PC-3 (cell line): ENCODE data around the gene C6orf62. TPM values are rescaled to one million over a fixed set of nuclear protein-coding genes. Genes with fewer than 3 reads are reported as not detected.
"Not testable (repeated sequence)": the region's sequence is repeated elsewhere in the genome, so short reads cannot be mapped to it uniquely, and the experiment has no call there.

Experiments
- ATAC-seq: fragments of 200-7000 bp; cut with Tn5 transposase; 2 replicates; pipeline ENCODE4 v1.9.1; 2020; ENCODE audit warnings: mild to moderate bottlenecking, moderate library complexity
- BruUV-seq: library from RNA; stranded (reverse); fragments of 400-500 nt; replicated peaks from 2 replicates; lab custom pipeline; 2021; lab: Mats Ljungman, UMichigan
- CTCF ChIA-PET: fragments of 300-600 bp; sonication (Branson Sonifier 250); formaldehyde crosslinking; loops from one replicate; lab custom pipeline; 2022; ENCODE audit warnings: antibody characterized with exemption; lab: Charles Lee
- POLR2A ChIA-PET: fragments of 300-600 bp; sonication (Branson Sonifier 250); formaldehyde crosslinking; loops from one replicate; lab custom pipeline; 2022; ENCODE audit warnings: antibody characterized with exemption; ENCODE audit not compliant: unreplicated experiment; lab: Charles Lee
- DNase-seq: peaks from one replicate; pipeline ENCODE4 v3.0.0-alpha.2; 2015
- H2AFZ ChIP-seq: fragments of 300-600 bp; sonication (generic); 2 replicates; pipeline ENCODE4 v1.6.0; 2016; ENCODE audit warnings: antibody characterized with exemption, low read length
- H3F3A ChIP-seq: fragments of 300-600 bp; sonication (generic); one replicate; pipeline ENCODE4 v1.6.0; 2017; ENCODE audit warnings: antibody characterized with exemption, low read length, control low read depth, mild to moderate bottlenecking; ENCODE audit not compliant: unreplicated experiment
- H3K27ac ChIP-seq: fragments of 300-600 bp; sonication (generic); 2 replicates; pipeline ENCODE4 v1.5.1; 2016; ENCODE audit warnings: mild to moderate bottlenecking, low read length
- H3K27me3 ChIP-seq: fragments of 300-600 bp; sonication (generic); 2 replicates; pipeline ENCODE4 v1.6.1; 2016; ENCODE audit warnings: low read length, mixed read lengths
- H3K36me3 ChIP-seq: fragments of 300-600 bp; sonication (generic); 2 replicates; pipeline ENCODE4 v1.6.1; 2016; ENCODE audit warnings: low read depth, mixed run types, low read length, mixed read lengths
- H3K4me1 ChIP-seq: fragments of 300-600 bp; sonication (generic); 2 replicates; pipeline ENCODE4 v1.5.1; 2016; ENCODE audit warnings: low read length; ENCODE audit not compliant: insufficient read depth
- H3K4me2 ChIP-seq: fragments of 300-600 bp; sonication (generic); 2 replicates; pipeline ENCODE4 v1.6.0; 2016; ENCODE audit warnings: low read length
- H3K4me3 ChIP-seq: fragments of 300-600 bp; sonication (generic); 2 replicates; pipeline ENCODE4 v1.5.1; 2016; ENCODE audit warnings: mild to moderate bottlenecking, low read length, mixed read lengths
- H3K79me2 ChIP-seq: fragments of 300-600 bp; sonication (generic); 2 replicates; pipeline ENCODE4 v1.6.1; 2017; ENCODE audit warnings: low read length, mixed read lengths
- H3K9ac ChIP-seq: fragments of 300-600 bp; sonication (generic); 2 replicates; pipeline ENCODE4 v1.6.0; 2016; ENCODE audit warnings: mild to moderate bottlenecking, low read length
- H3K9me2 ChIP-seq: fragments of 300-600 bp; sonication (generic); replicated peaks from 2 replicates; pipeline ENCODE4 v1.6.1; 2016; ENCODE audit warnings: mixed run types, low read length, mixed read lengths
- H3K9me3 ChIP-seq: fragments of 300-600 bp; sonication (generic); 2 replicates; pipeline ENCODE4 v1.6.1; 2016; ENCODE audit warnings: low read length, mixed read lengths
- H4K20me1 ChIP-seq: fragments of 300-600 bp; sonication (generic); 2 replicates; pipeline ENCODE4 v1.6.1; 2016; ENCODE audit warnings: low read length, mixed read lengths
- EZH2 ChIP-seq: fragments of 300-600 bp; sonication (generic); IDR thresholded peaks from one replicate; pipeline ENCODE4 v1.6.1; 2017; ENCODE audit warnings: antibody characterized with exemption, mild to moderate bottlenecking, low read length; ENCODE audit not compliant: unreplicated experiment
- EZH2phosphoT487 ChIP-seq: fragments of 300-600 bp; sonication (generic); IDR thresholded peaks from 2 replicates; pipeline ENCODE4 v1.6.1; 2018; ENCODE audit warnings: mild to moderate bottlenecking, antibody characterized with exemption, low read length, borderline replicate concordance
- intact Hi-C: fragments of 100-400 bp; cut with micrococcal nuclease; formaldehyde crosslinking; loops from 2 replicates; pipeline ENCODE4 v1.9.0; 2023
- total RNA-seq: library from RNA; depleted of rRNA; stranded (reverse); fragments of >200 nt; gene quantifications from 2 replicates; pipeline ENCODE4 v1.2.3, GENCODE V29; 2014
- TF ChIP-seq, protein P1 (sequence below): fragments of 300-600 bp; sonication (generic); conservative IDR thresholded peaks from 2 replicates; pipeline ENCODE4 v1.5.1; 2017; ENCODE audit warnings: antibody characterized with exemption, low read depth, mild to moderate bottlenecking, low read length

Gene C6orf62
- total RNA-seq, 1 experiment from 2014 or later = 81.8 TPM

DNA sequence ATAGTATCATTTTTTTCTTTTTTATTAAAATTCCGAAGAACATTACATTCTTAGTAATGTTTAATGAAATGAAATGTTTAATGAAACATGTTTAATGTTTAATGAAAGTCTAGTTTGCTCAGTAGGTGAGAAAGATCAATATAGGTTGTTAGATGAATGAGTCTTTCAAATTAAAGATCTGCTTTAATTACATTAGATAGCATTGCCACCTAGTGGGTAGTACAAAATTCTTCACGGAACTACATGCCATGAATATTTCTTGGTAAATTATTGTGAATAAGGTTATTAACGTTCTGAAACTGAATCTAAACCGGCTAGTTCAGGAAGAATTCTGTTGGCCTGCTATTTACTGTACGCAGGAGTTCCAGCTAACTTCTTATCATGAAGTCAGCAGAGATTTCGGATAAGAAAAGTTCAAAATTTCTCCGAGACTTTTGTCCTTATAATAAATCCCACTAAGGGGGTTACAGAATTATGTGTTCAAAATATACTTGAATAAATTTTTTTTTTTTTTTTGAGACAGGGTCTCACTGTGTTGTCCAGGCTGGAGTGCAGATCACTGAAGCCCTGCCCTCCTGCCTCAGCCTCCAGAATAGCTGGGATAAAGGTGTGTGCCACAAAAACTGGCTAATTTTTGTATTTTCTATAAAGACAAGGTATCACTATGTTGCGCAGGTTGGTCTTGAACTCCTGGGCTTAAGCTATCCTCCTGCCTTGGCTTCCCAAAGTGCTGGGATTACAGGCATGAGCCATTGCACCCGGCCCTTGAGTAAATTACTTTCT, 47.9 kb upstream of the C6orf62 start:
- H3K9ac ChIP-seq = no peak overlapping the region
- intact Hi-C loops = loop anchor here (1.0 to 2.0 kb wide), 5 partner anchors 46 to 242 kb away; no protein-coding TSS in a partner anchor

DNA sequence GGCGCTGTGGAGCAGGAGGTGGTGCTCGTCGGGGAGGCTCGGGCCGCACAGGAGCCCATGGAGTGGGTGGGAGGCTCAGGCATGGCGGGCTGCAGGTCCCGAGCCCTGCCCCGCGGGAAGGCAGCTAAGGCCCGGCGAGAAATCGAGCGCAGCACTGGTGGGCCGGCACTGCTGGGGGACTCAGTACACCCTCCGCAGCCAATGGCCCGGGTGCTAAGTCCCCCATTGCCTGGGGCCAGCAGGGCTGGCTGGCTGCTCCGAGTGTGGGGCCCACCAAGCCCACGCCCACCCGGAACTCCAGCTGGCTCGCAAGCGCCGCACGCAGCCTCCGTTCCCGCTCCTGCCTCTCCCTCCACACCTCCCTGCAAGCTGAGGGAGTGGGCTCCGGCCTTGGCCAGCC, 47.0 kb upstream of the C6orf62 start:
- H3K9ac ChIP-seq, H3K27ac ChIP-seq, H2AFZ ChIP-seq, DNase-seq, H3K4me2 ChIP-seq, H3K36me3 ChIP-seq, H3K9me3 ChIP-seq, CTCF ChIA-PET, H3K27me3 ChIP-seq, H4K20me1 ChIP-seq, ATAC-seq, H3K9me2 ChIP-seq, H3F3A ChIP-seq, H3K79me2 ChIP-seq, H3K4me1 ChIP-seq, BruUV-seq, POLR2A ChIA-PET, H3K4me3 ChIP-seq: not testable (repeated sequence)
- intact Hi-C loops = loop anchor here (1.0 to 2.0 kb wide), 5 partner anchors 45 to 241 kb away; no protein-coding TSS in a partner anchor

More for the DNA sequence above, 47.9 kb upstream of the C6orf62 start:
- Histone ChIP-seq H3K4me1 (no peaks in the 10 kb centered on the region), H3K9me3 (no peaks in the 10 kb centered on the region), H2AFZ (peak overlapping the region; percentile 57), H3K4me3 (no peak overlapping the region), H3K9me2 (no peaks in the 10 kb centered on the region), H3K27me3 (no peaks in the 10 kb centered on the region), H3K36me3 (no peaks in the 10 kb centered on the region), H3K27ac (no peak overlapping the region), H4K20me1 (no peaks in the 10 kb centered on the region), H3F3A (no peaks in the 10 kb centered on the region), H3K4me2 (peak overlapping the region; percentile 54), H3K79me2 (no peaks in the 10 kb centered on the region)
- ATAC-seq (peak; percentile 75), DNase-seq (peak; percentile 62)
- ChIA-PET CTCF (interaction anchor here (0.6 kb wide), 2 partner anchors 186 to 244 kb away, joined by 3 read pairs; no protein-coding TSS in a partner anchor), POLR2A (no interaction called here)
- no TSS peak for BruUV-seq
- no peak for TF ChIP-seq EZH2phosphoT487
- TF ChIP-seq EZH2 = no peak
- TF ChIP-seq, protein P1, sequence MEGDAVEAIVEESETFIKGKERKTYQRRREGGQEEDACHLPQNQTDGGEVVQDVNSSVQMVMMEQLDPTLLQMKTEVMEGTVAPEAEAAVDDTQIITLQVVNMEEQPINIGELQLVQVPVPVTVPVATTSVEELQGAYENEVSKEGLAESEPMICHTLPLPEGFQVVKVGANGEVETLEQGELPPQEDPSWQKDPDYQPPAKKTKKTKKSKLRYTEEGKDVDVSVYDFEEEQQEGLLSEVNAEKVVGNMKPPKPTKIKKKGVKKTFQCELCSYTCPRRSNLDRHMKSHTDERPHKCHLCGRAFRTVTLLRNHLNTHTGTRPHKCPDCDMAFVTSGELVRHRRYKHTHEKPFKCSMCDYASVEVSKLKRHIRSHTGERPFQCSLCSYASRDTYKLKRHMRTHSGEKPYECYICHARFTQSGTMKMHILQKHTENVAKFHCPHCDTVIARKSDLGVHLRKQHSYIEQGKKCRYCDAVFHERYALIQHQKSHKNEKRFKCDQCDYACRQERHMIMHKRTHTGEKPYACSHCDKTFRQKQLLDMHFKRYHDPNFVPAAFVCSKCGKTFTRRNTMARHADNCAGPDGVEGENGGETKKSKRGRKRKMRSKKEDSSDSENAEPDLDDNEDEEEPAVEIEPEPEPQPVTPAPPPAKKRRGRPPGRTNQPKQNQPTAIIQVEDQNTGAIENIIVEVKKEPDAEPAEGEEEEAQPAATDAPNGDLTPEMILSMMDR = peak; percentile 84

DNA sequence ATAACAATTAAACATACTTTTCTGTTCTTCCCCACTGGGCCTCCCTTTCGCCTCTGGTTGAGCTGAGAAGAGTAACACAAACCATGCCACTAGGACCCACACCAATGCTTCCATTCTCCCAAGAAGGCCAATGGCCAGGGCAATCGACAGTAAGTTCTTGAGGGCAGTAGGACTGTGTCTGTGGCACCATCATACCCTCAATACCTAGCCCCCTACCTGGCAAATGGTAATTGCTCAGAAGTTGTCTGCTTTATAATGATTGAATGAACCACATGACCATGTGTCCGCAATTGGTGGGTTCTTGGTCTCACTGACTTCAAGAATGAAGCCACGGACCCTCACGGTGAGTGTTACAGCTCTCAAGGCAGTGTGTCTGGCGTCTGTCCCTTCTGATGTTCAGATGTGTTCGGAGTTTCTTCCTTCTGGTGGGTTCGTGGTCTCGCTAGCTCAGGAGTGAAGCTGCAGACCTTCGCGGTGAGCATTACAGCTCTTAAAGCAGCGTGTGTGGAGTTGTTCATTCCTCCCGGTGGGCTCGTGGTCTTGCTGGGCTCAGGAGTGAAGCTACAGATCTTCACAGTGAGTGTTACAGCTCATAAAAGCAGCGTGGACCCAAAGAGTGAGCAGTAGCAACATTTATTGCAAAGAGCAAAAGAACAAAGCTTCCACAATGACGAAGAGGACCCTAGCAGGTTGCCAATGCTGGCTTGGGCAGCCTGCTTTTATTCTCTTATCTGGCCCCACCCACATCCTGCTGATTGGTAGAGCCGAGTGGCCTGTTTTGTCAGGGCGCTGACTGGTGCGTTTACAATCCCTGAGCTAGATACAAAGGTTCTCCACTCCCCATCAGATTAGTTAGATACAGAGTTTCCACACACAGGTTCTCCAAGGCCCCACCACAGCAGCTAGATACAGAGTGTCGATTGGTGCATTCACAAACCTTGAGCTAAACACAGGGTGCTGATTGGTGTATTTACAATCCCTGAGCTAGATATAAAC, 46.2 kb upstream of the C6orf62 start:
- DNase-seq, H3K4me1 ChIP-seq, POLR2A ChIA-PET, H3K4me2 ChIP-seq, H3K27me3 ChIP-seq, H3K4me3 ChIP-seq, H2AFZ ChIP-seq, H3K9ac ChIP-seq, H3K36me3 ChIP-seq, H3K27ac ChIP-seq, ATAC-seq, H3K9me3 ChIP-seq, CTCF ChIA-PET, H4K20me1 ChIP-seq, H3K79me2 ChIP-seq, H3F3A ChIP-seq, intact Hi-C loops, H3K9me2 ChIP-seq: not testable (repeated sequence)
- TSS peak; percentile 57 for BruUV-seq
